Stimulated activated CD8-positive, alpha-beta memory T cell treated with anti-CD3 and anti-CD28 coated beads, Interleukin-4, amount 100 ng/mL, for 24 hours (primary cell): ENCODE data around the gene RIMBP2.

Experiments
- DNase-seq: peaks from one replicate; pipeline ENCODE4 v3.0.0-alpha.2; 2020; ENCODE audit warnings: low read depth

The RIMBP2 gene

DNA sequence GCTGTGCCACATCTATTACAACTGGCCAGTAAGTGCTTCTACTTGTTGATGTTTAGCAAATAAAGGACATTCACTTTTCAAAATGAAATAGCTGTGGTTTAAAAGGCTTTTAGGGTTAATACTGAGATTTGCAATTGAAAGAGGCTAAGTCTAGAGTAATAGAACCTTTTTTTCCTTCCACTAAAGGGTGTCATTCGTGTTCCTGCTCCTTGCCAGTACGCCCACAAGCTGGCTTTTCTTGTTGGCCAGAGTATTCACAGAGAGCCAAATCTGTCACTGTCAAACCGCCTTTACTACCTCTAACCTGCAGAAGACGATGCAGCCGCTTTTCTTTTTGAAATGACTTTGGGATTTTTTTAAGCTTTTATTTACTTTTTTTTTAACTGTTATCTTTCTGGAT, 344.8 kb downstream of the RIMBP2 start:
- DNase-seq, result no peak

DNA sequence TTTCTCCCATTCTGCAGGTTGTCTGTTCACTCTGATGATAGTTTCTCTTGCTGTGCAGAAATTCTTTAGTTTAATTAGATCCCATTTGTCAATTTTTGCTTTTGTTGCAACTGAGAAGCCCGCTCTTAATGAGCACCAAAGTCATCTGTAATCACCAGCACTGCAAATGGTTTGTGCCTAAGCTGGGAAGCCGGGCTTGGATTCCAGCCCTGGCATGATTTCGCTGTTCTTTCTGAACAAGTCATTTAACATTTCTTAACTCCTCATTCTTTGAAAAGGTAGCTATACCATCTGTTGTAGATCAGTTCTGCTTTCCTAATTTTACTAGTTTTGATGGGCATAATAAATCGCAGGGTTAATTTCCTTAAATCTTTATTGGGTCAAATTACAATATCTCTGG, 346.3 kb downstream of the RIMBP2 start:
- DNase-seq, result no peak

DNA sequence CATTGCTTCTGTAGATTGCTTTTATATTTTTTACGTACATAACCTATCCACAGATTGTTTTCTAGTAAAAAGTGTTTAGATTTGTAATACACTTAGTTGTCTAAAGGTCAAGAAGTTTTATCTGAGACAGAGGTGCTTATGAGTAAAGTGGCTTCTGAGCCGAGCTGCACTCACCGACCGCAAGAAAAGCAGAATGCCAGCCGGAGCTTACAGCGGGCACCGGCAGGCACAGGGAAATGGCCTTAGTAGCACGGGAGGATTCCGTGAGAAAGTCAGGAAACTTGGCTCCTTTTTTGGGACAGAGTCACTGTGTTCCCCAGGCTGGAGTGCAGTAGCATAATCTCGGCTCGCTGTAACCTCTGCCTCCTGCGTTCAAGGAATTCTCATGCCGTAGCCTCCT, 348.6 kb downstream of the RIMBP2 start:
- DNase-seq, result no peak

DNA sequence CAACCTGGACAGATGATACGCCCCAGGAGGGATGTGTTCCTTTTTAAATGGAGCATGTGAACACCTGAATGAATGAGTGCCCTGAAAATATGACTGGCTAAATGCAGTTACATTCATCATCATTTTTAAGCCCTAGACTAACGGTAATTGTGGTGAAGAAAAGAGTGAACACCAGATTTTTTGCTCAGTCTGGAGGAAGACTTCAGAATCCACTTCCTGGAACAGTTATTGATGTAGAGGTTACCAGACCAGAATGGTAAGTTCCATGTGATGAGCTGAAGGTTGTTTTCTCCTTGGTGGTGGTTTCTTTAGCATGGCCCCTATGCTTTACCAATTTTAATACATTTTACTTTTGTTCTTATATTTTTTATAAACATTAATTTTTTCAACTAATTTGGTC, 349.1 kb downstream of the RIMBP2 start:
- no peak for DNase-seq

DNA sequence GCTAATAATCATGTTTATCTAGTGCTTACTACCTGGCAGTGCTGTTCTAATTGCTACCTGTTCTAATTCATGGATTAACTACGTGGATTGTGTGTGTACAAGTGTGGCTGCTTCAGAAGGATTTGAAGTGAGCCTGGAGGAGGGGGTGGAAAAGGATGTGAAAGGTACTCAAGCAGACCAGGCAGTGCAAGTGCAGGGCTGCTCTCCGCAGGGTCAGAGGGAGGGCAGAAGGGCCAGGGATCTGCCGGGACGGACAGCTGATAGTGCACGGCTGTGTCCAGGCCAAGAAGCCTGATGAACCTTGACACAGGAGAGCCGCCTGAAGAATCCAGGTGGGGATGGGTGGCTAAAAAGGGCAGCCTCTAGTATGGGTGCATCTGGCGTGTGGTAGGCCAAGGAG, 349.9 kb downstream of the RIMBP2 start:
- no peak for DNase-seq

DNA sequence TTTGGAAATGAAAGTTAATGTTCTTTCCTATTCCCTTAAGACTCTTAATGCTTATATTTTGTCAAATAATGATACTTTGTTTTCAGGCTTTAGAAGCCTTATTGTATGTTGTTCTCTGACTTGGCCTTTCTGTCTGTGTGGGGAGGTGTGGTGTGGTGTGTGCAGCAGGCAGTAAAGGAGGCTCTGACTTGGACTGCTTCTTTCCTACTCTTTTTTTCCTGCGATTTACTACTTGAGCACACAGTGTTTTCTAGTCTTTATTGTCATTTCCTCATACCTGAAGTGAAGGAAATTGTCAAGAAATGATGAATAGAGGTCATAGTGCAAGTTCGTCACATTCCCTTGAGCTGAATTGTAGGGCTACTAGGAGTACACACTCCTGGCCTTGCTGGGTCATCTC, 351.5 kb downstream of the RIMBP2 start:
- DNase-seq, result no peak

DNA sequence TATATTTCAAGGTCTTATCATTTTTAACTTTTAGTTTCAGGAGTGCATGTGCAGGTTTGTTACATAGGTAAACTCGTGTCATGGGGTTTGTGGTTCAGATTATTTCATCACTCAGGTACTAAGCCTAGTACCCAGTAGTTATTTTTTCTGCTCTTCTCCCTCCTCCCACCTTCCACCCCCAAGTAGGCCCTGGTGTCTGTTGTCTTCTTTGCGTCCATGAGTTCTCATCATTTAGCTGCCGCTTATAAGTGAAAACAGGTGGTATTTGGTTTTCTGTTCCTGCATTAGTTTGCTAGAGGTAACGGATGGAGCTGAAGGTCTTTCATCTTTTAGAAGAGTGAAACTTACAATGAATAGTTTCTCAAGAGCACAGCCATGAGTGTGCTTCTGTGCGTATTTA, 354.0 kb downstream of the RIMBP2 start:
- DNase-seq, result no peak

DNA sequence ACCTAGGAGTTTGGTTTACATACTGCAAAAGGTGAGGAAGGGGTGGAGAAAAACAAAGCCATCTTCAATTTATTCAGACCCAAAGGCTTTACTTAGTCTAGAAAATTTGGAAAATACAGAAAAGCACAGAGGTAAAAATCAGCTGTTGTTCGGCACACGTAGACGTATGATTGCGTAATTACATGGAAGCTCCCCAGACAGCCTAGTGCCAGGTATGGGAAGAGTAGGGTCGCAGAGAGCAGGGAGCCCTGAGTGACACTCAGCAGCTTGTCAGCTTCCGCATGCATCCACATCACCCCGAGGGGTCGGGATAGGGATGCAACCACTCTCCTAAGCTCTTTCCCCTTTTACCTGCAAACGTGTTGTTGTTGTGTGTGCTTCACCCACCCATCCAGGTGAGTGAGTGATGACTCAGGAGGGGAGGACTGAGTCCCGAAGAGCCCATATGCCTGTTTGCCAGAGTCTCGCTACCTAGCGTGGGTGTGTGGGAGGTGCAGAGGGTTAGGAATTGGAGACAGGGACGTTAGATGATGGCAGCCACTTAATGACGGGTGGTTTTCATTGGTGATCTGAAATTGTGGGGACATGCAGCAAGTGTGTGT, 358.3 kb downstream of the RIMBP2 start:
- no peak for DNase-seq

DNA sequence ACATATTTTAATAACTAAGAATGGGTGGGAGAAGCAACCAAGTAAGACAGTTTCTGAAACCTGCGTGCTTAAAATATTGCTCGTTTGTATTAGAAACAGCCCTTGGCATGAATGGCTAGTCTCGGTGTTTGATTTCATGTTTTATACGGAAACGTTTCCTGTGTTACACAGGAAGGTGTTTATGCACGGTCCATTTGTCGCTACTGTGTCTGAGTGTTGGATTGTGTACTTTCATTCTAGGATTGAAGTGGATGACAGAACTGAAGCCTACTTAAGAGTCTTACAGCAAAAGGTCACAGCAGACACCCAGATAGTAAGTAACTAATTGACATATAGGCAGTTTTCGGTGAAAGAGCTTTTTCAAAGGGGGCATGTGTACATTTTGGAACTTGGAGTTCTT, 358.9 kb downstream of the RIMBP2 start:
- DNase-seq, result no peak

DNA sequence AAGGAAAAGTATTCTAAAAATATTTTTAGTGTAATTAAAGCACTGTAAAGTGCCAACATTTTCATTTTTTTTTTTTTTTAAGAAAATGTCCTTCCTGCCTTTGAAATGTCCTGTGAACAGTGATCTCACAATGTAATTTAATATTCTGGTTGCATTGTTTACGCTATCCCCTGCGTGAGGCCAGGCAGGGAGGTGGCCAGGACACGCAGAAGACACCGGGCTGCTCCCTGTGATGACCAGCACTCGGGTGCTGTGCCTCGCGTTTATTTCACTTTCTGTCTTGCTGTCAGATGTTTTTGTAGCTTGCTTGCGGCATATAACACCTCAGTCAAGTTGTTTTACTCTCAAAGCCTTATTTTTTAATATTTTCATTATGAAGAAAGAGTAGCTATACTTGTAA, 359.9 kb downstream of the RIMBP2 start:
- DNase-seq, result no peak

DNA sequence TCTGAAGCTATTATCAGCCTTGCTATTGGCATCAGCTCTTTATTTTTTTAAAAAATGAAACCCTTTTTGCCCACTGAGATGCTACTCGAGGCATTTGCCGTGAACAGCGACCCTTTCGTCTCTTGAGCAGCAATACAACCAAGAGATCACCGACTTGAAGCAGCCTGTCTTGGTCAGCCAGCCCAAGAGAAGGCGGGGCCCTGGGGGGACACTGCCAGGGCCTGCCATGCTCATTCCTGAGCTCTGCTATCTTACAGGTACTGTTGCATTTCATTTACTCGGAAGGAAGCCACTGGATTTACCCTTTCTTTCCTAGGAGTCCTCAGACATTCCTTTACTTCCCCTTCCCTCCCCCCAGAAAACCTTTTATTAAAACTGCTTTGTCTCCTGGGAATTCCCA, 361.7 kb downstream of the RIMBP2 start:
- DNase-seq, result no peak

DNA sequence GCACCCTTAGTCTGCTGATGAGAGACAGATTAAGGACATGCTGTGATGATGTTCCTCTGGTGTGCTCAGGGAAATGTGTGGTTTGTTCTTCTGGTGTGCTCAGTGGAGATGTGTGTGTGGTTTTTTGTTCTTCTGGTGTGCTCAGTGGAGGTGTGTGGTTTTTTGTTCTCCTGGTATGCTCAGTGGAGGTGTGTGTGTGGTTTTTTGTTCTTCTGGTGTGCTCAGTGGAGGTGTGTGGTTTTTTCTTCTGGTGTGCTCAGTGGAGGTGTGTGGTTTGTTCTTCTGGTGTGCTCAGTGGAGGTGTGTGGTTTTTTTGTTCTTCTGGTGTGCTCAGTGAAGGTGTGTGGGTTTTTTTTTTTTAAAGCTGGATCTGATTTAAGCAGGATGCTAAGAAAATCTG, 363.0 kb downstream of the RIMBP2 start:
- DNase-seq, result no peak

DNA sequence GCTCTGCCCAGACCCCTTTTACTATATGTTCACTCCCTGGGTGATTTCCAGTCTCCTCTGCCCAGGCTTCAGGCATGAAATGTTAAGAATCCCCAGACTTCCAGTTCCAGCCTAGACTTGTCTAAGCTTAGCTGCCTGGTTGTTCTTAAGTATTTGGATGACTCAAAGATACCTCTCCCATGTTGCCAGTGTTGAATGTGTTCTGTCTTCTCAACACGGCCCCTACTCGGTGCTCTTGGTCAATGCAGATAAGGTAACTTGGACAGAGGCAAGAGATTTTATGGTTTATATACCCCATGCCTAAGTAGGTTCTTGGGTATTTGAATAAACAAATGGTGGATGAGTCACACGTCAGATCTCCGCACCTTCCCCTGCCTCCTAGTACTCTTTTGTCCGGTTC, 364.8 kb downstream of the RIMBP2 start:
- no peak for DNase-seq

DNA sequence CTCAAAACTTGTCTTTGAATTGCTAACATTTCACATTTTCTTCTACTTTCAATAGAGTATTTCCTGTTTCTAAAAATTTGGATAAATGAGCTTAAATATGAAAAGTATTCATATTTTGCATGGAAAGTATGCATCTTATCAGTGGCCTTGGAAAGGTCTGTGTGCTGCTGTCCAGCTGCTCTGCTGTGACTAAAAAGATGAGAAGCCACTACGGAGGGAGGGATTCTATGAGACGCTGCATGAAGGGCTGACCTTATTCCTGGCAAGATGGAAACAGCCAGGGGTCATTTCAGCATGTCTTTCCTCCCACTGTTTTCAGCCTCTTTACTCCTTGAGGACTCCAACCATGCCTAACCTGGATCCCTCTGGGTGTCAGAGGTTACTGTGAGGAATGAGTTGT, 365.4 kb downstream of the RIMBP2 start:
- no peak for DNase-seq

DNA sequence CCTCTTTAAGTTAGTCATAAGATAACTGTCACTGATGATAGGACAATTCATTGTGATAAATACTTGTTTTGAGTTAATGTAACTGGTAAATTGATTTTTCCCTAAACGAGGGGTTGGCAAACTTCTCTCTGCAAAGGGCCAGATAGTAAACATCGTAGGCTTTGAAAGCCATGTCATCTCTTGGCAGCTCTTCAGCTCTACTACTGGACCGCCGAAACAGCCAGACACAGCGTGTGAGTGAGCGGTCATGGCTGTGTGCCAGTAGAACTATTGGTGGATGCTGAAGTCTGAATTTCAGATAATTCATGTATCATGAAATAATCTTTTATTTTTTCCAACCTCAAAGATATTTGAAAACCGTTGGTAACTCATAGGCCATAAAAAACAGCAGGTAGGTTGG, 368.5 kb downstream of the RIMBP2 start:
- DNase-seq, result no peak
